Measurements from ENCODE around the gene DNAI1.
"Not testable (repeated sequence)": the region's sequence is repeated elsewhere in the genome, so short reads cannot be mapped to it uniquely, and the experiment has no call there.

Gene DNAI1

DNA sequence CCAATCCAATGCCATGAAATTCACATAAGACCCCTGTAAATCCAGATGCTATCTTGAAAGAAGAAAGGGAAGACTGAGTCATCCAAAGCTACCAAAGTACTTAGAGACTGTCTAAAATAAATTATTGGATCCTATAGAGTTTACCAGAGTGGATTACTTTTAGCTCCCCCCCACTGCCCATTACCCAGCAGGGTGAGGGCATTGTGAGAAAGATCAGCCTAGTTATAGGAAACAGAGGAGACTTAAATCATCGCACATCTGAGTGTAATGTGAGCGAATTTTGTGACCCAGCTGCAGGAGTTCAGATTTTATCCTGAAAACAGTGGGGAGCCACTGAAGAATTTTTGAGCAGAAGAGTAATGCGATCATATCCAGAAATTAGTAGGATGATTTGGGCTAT is 65.7 kb downstream of the DNAI1 start:
- in situ Hi-C loops (cut with HindIII; ENCODE audit: low sequenced_read_pairs), result no loop called here

DNA sequence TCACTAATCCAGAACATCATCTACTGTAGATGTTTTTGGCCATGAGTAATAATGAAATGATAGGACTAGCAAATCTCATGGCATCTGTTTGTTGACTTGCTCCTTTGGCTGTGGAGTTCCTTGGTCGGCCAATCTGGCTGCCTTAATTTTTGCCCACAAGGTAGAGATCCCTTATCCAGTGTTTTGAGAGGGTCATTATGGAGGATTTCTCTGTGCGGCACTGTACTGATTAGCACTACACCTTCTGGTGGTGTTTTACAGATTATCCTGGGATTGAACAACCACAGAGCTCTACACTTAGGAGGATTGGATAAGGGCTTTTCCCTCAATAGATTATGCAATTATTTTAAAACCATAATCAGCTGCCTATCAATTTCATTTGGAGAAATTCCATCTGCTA is 67.4 kb downstream of the DNAI1 start:
- in situ Hi-C loops (cut with HindIII; ENCODE audit: low sequenced_read_pairs), result no loop called here

DNA sequence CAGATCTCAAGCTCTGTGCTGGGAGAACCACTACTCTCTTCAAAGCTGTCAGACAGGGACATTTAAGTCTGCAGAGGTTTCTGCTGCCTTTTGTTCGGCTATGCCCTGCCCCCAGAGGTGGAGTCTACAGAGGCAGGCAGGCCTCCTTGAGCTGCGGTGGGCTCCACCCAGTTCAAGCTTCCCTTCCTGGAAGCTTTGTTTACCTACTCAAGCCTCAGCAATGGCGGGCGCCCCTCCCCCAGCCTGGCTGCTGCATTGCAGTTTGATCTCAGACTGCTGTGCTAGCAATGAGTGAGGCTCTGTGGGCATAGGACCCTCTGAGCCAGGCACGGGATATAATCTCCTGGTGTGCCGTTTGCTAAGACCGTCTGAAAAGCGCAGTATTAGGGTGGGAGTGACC is 73.4 kb downstream of the DNAI1 start:
- in situ Hi-C loops (cut with HindIII; ENCODE audit: low sequenced_read_pairs), result not testable (repeated sequence)

DNA sequence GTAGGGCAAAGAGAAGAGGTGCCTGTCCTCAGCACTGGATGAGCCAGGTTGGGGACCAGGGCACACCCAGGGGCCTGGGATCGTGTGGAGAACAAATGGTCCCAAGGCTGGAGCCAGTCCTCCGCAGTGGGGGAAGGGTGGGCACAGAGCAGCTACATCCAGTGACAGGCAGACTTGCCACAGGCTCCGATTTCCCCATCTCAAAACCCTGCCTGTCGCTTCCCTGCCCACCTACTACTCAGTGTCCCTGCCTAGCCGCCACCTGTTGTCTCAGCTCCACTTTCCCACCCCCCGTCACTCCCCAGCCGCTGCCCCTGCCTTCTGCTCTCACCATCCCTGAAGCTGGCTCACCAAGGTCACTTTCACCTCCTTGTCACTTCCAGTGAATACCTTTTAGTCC is 78.1 kb downstream of the DNAI1 start:
- in situ Hi-C loops (cut with HindIII; ENCODE audit: low sequenced_read_pairs), result no loop called here

DNA sequence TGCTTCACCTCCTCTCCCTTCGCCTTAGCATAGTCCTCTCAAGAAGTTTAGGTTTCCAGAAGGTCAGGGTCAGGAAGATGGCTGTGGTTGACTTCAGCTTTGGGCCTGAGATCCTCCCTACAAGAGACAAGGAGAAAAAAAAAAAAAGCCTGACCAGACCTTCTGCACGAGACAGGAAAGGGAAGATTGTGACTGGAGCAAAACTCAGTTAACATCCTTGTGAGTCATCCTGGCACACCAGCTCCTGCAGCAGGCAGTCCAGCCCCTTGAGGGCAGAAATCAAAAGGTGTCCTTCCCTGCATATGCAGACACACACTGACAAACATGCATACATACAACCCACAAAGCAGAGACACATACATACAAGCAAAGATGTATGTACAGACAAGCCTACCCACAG is 82.2 kb downstream of the DNAI1 start:
- in situ Hi-C loops (cut with HindIII; ENCODE audit: low sequenced_read_pairs), result no loop called here

DNA sequence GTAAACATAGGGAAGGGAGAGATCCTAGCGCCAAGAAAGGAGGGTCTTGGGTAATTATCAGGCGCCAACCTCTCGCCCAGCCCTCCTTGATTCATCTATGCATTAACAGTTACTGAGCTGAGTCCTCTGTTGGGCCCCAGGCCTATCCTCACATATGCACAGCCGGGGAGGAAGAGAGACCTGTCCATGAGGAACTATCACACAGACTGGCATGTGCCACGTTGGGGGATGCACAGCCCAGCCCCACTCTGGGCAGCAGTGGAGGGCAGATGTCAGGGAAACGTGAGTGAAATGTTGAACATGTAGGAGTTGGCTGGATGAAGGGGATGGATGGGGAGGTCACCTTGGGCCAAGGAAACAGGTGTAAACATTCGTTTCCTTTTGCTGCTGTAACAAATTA is 82.9 kb downstream of the DNAI1 start:
- in situ Hi-C loops (cut with HindIII; ENCODE audit: low sequenced_read_pairs), result no loop called here

DNA sequence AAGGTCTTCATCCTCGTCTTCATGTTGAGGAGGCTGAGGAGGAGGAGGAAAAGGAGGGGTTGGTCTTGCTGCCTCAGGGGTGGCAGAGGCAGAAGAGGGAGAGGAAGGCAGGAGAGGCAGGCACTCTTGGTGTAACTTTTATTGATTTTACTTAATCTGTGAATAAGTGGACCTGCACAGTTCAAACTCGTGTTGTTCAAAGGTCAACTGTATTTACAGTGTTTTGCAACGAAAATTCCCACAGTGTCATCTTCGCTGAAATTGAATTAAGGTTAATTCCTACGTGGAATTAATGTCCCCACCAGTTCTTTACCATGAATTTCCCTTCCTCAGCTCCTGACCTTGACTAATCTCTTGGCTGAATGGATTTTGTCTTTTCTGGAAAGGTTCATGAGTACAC is 85.4 kb downstream of the DNAI1 start:
- in situ Hi-C loops (cut with HindIII; ENCODE audit: low sequenced_read_pairs), result no loop called here

DNA sequence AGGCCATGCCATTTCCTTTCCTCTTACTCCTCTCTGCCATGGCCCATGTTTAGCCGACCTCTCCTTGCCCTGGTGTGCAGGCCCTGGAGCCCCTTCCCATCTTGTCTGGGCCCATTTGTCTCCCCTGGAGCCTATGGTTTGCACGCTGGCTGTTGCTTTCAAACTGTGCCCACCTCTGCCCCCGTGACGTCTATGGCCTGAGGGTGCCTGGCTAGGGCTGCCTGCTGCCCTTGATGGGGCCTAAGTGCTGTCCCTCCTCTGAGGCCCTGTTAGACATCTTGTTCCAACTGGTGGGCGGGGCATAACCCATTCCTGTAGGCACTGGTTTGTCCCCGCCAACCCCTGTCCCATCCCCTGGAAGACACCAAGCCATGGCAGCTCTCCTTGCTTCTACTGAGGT is 86.9 kb downstream of the DNAI1 start:
- in situ Hi-C loops (cut with HindIII; ENCODE audit: low sequenced_read_pairs), result no loop called here

DNA sequence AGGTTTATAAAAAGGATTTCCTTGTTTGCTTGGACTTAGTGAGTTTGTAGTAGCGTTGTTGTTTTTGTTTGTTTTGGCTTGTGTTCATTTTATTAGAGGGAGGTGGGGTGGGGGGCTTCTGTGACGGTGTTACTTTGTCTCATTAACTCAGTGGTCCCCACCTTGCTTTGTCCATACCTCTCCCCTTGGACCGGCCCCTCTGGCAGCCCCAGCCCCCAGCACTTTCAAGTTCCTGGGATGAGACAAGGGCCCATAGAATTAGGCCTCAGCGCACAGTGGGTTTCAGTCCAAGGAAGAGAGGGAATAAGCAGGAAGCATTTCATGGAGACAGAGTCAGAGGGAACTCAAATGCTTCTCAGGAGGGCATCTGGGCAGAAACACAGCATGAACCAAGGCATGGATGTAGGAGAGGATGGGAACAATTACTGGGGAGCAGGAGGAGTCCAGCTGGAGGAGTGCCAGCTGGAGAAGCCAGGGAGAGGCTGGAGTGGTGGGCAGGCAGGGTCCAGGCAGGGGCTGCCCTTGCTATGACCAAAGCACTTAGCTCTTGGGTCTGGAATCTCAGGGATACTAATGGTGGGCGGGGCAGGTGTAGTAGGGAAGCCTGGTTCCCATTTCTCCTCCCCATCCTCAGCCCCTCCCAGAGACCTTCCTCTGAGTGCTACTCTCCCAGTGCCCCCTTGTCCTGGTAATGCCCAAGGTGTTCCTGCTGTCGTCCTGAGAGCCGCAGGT is 87.7 kb downstream of the DNAI1 start:
- in situ Hi-C loops (cut with HindIII; ENCODE audit: low sequenced_read_pairs), result no loop called here

DNA sequence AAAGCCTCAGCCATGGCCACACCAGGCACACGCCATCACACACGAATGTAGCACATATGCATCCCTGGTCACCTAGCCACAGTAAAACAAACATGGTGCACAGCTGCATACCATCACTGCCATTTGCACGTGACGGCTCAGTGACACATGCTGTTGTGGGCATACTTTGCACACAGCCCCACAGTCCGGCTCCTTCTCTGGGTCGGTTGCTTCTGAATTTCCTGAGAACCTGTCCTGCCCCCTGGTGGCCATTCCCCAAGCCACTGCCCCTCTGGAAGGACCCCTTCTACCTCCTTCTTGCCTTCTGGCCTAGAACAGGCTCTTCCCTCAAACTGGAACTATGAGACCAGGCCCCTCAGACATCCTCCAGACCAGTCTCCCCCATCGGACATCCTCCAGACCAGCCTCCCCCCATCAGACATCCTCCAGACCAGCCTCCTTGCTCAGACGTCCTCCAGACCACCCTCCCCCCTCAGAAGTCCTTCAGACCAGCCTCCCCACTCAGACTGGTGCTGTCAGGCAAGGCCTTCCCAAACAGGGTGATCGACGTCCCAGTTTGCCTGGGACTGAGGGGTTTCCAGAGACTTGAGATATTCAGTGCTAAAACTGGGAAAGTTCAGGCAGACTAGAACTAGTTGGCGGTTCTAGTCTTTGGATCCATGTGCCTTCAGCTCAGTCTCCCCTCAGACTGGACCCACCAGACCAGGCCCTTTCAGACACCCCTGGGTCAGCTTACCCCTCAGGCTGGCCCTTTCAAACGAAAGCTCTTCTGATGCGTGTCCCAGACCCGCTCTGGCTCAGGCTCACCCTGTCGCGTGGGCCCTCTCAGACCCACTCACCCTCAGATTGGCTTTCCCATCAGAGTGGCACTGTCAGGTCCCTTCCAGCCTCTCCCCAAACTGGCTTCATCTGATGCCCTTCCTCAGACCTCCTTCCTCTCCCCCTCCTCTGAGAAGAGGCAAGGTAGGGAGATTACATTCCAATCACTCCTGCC is 88.5 kb downstream of the DNAI1 start:
- in situ Hi-C loops (cut with HindIII; ENCODE audit: low sequenced_read_pairs), result no loop called here

DNA sequence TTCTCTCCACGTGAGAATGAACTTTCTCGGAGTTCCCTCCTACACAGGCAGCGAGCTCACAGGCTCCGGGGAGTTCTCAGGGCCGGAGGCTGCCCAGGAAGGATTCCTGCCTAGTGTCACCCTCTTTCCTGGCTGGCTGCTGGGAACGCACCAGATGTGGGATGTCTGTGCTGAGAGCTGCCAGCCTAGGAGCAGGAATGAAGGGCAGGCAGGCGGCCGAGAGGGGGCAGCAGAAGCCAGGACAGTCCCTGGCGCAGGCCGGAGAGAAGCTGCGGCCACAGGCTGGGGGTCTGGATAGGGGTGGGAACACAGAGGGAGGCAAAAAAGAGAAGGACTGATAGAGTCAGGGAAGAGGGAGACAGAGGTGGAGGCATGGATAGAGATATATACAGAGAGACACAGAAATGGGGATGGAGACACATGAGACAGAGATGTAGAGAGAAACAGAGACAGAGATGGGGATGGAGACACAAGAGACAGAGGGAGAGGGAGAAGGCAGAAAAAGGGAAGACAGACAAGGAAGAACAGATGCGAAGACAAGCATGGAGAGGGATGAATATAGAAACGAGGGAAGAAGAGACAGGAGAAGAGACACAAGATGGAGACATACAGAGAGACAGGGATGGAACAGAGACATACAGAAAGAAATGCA is 89.5 kb downstream of the DNAI1 start:
- in situ Hi-C loops (cut with HindIII; ENCODE audit: low sequenced_read_pairs), result no loop called here

DNA sequence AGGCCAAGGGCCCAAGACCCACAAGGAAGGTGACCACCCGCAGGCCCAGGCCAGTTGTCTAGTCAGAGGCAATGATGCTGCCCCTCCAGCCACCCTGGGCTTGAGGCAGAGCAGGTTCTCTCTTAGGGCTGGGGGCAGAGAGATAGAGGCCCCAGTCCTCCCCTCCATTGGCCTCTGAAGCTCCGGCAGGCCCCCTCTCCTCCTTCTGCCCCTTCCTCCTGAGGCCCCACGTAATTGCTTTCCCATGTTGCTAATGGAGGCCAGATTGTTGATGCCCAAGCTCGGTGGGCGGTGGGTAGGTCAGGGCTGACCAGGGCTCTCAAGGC is 90.8 kb downstream of the DNAI1 start:
- in situ Hi-C loops (cut with HindIII; ENCODE audit: low sequenced_read_pairs), result no loop called here

DNA sequence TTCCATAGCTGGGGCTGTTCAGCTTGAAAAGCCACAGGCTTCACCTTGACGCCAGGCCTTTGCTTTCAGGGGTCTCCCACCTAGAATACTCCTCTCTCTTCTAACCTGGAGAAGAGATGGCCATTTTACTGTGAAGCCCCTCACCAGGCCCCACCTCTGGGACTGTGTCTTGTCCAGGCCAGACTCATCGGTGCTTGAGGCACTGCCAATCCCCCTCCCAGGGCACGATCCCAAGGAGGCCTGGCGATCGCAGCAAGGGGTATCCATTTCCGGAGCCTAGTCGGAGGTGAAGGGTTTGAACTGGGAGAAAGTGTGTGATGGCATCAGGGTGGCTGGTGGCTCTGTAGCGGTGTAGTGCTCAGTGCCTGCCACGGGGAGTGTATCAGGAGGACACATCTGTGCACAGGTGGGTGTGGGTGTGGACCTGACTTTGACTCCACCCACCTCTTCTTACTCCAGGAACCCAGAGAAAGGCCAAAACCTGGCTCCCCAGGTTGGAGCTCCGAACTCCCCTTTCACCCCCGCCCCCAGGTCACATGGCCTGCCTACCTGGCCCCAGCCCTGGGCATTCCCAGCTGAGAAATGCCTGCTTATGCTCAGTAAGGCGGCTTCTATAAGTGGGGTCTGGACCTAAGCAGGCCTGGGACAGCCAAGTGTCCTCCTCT is 91.5 kb downstream of the DNAI1 start:
- in situ Hi-C loops (cut with HindIII; ENCODE audit: low sequenced_read_pairs), result no loop called here

DNA sequence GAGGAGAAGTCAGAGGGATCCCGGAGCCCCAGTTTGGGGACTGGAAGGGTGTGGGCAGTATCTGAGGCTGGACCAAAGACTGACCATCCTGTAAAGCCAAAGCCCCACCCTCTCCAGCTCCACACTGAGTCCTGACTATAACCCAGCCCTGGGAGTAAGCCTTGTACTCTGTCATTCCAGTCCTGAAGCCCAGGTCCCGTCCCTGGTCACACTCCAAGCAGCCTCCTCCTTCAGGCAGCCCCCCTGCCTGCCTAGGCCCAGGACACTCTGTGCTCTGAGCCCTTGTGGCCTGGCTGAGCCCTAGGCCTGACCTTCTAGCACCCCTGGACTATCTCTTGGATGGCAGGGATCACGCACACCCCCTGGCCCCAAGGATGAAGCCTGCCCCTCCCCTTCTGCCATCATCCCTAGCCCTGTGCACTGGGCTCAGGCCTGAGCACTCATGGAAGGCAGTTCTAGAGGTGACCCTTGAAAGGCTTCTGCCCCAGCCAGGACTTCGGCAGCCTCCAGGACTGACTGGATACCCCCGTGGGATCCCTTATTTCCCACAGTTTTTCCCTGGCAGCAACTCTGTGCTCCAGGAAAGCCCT is 92.2 kb downstream of the DNAI1 start:
- in situ Hi-C loops (cut with HindIII; ENCODE audit: low sequenced_read_pairs), result no loop called here

DNA sequence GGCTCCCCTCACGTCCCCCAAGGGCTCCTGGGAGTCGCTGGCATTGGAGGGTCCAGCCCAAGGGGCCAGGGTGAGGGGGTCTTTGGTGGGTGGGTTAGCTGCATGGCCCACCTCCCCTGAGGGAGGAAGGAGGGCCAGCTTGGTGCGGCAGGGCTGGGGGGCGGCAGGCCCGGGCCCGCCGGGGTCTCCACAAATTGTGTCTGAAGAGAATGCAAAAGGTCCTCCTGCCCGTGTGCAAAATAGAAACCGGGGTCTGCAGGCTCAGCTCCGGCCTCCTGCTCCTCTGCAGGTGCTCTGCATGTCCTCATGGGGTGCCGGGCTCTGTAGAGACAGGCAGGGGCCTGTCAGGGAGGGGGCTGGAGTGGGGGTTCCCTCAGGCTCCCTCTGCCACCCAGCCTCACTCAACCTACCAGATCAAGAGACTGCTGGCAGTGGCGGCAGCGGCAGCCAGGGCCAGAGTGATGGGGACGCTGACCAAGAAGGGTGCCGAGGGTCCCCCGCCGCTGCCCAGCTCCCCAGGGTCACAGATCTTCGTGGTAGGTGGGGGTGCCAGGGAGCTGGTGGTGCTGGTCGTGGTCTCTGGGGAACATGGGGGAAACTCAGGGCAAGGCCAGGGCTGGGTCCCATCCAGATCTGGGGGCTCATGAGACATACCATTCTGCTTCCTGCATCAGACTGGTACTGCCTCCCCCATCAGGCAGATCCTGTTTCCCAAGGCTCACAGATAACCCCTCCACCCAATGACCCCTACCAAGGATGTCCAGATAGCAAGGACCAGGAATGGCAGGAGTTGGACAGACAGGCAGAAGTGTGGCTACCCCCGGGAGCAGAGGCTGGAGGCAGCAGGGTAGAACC is 93.4 kb downstream of the DNAI1 start:
- in situ Hi-C loops (cut with HindIII; ENCODE audit: low sequenced_read_pairs), result no loop called here

DNA sequence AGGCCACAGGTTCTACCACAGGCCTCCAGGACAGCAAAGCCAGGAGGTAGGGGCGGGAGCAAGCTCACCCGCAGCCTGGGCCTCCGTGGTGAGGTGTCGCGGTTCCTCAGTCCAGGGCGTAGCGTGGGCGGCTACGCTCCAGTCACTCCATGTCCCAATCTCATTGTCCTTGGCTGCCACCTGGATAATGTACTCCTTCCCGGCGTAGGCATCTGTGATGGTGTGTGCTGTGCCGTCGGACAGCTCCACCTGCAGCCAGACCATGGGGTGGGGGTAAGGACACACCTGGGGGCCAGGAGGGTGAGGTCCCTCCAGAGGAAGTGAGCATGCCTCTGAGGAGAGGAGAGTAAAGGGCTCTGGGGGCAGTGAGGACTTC is 94.0 kb downstream of the DNAI1 start:
- in situ Hi-C loops (cut with HindIII; ENCODE audit: low sequenced_read_pairs), result no loop called here

DNA sequence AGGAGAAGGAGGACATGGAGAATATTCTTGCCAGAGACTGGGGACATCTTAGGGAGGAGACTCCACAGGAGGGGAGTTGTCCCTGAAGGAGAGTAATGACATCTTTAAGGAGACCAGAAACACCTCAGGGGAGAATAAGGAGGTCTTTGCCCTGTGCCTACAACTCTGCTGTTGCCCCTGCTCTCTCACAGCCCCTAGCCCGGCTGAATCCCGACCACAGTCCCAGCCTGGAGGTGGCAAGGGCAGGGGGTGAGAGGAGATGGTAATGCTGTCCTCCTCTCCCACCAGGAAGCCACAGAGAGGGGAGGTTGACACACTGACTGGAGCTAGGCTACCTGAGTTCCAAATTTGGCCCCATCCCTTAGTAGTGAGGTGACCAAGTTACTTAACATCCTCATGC is 94.4 kb downstream of the DNAI1 start:
- in situ Hi-C loops (cut with HindIII; ENCODE audit: low sequenced_read_pairs), result no loop called here

DNA sequence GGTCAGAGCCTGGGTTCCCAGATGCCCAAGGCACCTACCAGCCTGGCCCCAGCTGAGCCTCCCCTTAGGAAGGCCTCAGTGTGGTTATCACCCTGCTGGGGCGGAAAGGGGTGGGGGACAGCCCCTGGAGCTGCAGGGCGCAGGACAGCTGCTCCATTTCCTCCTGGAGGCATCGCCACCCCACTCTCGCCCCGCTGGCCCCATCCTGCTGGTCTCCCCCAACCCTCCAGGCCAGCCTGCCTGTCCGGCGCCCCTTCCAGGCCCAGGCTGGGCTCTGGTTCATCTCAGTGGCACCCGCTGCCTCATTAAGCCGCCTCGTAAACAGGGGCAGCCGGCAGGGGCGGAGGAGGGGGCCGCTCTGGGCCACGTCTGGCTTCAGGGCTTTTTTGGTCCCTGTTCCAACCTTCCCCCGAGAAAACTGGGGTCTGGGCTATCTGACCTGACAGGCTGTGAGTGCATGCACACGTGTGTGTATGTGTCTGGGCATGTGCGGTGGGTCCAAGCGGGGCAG is 95.0 kb downstream of the DNAI1 start:
- in situ Hi-C loops (cut with HindIII; ENCODE audit: low sequenced_read_pairs), result no loop called here

DNA sequence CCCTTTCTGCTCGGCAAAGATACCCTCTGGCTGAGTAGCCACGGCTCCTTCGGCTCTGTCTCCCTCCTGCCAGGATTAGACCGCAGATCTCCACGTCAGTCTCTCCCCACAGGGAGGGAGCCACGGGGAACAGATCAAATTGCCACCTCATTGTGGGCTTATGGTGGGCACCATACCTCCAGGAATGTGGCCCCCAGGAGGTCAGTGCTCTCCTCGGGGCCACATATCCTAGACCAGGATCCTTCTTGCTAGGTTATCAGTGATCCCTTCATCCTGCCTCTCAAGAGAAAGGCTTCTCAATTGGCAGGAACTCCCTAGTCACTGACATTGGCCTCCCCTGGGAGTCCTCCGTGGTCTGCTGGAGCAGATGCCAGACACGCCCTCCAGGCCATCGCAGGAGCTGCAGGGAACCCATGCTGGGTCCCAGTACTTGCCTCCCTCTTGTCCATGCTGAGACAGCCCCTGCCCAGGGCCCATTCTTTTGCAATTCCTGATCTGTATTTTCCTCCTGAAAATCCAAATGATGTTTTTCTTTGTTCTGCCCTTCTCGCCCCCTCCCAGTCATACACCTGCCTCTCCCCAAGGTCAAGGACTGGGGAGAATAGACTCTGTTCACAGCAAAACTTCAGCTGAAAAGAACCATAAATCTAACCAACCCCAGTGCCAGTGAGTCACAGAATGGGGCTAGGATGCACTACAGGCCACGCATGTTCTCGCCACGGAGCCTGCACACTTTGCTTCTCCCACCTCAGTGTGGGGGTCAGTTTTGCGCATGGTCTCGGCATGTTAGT is 95.8 kb downstream of the DNAI1 start:
- in situ Hi-C loops (cut with HindIII; ENCODE audit: low sequenced_read_pairs), result no loop called here

Data from DLD1 (cell line).